CD4-positive, alpha-beta T cell (primary cell): ENCODE results near the gene IL16. TPM values are rescaled to one million over a fixed set of nuclear protein-coding genes. Genes with fewer than 3 reads are reported as not detected.

ENCODE experiments used
- ATAC-seq: fragments of 200-7000 bp; cut with Tn5 transposase; one replicate; pipeline ENCODE4 v1.10.0; 2022; ENCODE audit warnings: mild to moderate bottlenecking; ENCODE audit not compliant: poor library complexity
- CTCF ChIA-PET: fragments of 350-600 bp; sonication (Branson Sonifier 250); formaldehyde crosslinking; loops from one replicate; lab custom pipeline; 2021; ENCODE audit warnings: antibody characterized with exemption, inconsistent platforms; lab: Charles Lee
- POLR2A ChIA-PET: fragments of 350-600 bp; sonication (Branson Sonifier 250); formaldehyde crosslinking; loops from one replicate; lab custom pipeline; 2021; ENCODE audit warnings: antibody characterized with exemption, inconsistent platforms; lab: Charles Lee
- DNase-seq, 14 experiments: peaks; one replicate each; pipeline ENCODE4 v3.0.0-alpha.2; 2013 to 2020; ENCODE audit warnings: mixed read lengths in 2 of 14
- H3K27ac ChIP-seq, 2 donors: one replicate each; pipeline versions ENCODE4 v1.5.1 to v1.7.0; 2013; ENCODE audit warnings: low read length in 2 of 2, low read depth in 1 of 2, mild to moderate bottlenecking in 1 of 2
- H3K27me3 ChIP-seq, 2 experiments: 1 replicate in 1 of 2; 2 replicates in 1 of 2; pipeline versions ENCODE4 v1.6.1 to v1.7.0; 2013; ENCODE audit warnings: low read length in 2 of 2, control low read depth in 1 of 2, mild to moderate bottlenecking in 1 of 2, moderate library complexity in 1 of 2; ENCODE audit not compliant: insufficient read depth in 2 of 2, control insufficient read depth in 1 of 2
- H3K36me3 ChIP-seq: one replicate; pipeline ENCODE4 v1.6.1; 2013; ENCODE audit warnings: low read length, control low read depth; ENCODE audit not compliant: insufficient read depth
- H3K4me1 ChIP-seq: one replicate; pipeline ENCODE4 v1.6.1; 2013; ENCODE audit warnings: low read length, control low read depth; ENCODE audit not compliant: insufficient read depth
- H3K4me3 ChIP-seq: one replicate; pipeline ENCODE4 v1.5.1; 2013; ENCODE audit warnings: mild to moderate bottlenecking, low read length, moderate library complexity
- H3K9me3 ChIP-seq, 2 experiments: 1 replicate in 1 of 2; 2 replicates in 1 of 2; pipeline versions ENCODE4 v1.6.1 to v1.7.0; 2013; ENCODE audit warnings: low read length in 2 of 2, mild to moderate bottlenecking in 2 of 2, control low read depth in 1 of 2, moderate library complexity in 1 of 2; ENCODE audit not compliant: control insufficient read depth in 1 of 2, insufficient read depth in 1 of 2
- H3K27ac Mint-ChIP-seq: one replicate; pipeline ENCODE4 v1.8.0; 2020; ENCODE audit warnings: mixed read lengths
- H3K27me3 Mint-ChIP-seq: one replicate; pipeline ENCODE4 v1.8.0; 2021; ENCODE audit warnings: mixed read lengths
- H3K36me3 Mint-ChIP-seq: one replicate; pipeline ENCODE4 v1.8.0; 2021; ENCODE audit warnings: low read depth, mixed read lengths
- H3K4me1 Mint-ChIP-seq: one replicate; pipeline ENCODE4 v1.8.0; 2021; ENCODE audit warnings: low read depth, mixed read lengths
- H3K4me3 Mint-ChIP-seq: one replicate; pipeline ENCODE4 v1.8.0; 2020; ENCODE audit warnings: mild to moderate bottlenecking, mixed read lengths
- H3K9me3 Mint-ChIP-seq: one replicate; pipeline ENCODE4 v1.8.0; 2020; ENCODE audit warnings: mixed read lengths
- CTCF ChIP-seq: fragments of 200-600 bp; IDR thresholded peaks from one replicate; pipeline ENCODE4 v1.8.0; 2022; ENCODE audit warnings: antibody characterized with exemption, mild to moderate bottlenecking
- intact Hi-C, 2 experiments: fragments of 100-400 bp; cut with DNase I in 1 of 2; cut with micrococcal nuclease in 1 of 2; formaldehyde crosslinking; loops; one replicate each; pipeline versions ENCODE4 v1.15.1 to v1.9.0; 2023 to 2025; cut with DNase I, micrococcal nuclease
- total RNA-seq, 174 experiments: library from RNA in 2 of 174; stranded (reverse) in 2 of 174; gene quantifications; one replicate each; pipeline ENCODE4 v1.2.3 and lab custom pipeline; 2021 to 2026

The IL16 gene
- total RNA-seq, 2 experiments from 2014 or later = 164 to 168 TPM

GRCh38 chr15:81223346-81223971 is 26.8 kb downstream of the IL16 start:
- peaks cover 6% of the 10 kb centered on the region for H3K27me3 Mint-ChIP-seq

GRCh38 chr15:81224232-81224631 is 27.6 kb downstream of the IL16 start:
- H3K9me3 ChIP-seq = no peaks in the 10 kb centered on the region
- H3K36me3 ChIP-seq = no peaks in the 10 kb centered on the region
- ATAC-seq (no peak), DNase-seq (no peak)
- TF ChIP-seq CTCF = no peak
- Mint-ChIP-seq H3K27me3 (peaks cover 6% of the 10 kb centered on the region), H3K4me3 (no peak overlapping the region), H3K9me3 (no peaks in the 10 kb centered on the region), H3K27ac (no peak overlapping the region), H3K36me3 (no peaks in the 10 kb centered on the region), H3K4me1 (no peaks in the 10 kb centered on the region)
- ChIA-PET POLR2A (no interaction called here), CTCF (interaction anchor here (1.0 kb wide), 1 partner anchor 10 kb away, joined by 3 read pairs; no protein-coding TSS in a partner anchor)
- no peak overlapping the region for H3K4me3 ChIP-seq
- peaks cover 0 to 6% of the 10 kb centered on the region in 2 experiments for H3K27me3 ChIP-seq
- no peak overlapping the region for H3K27ac ChIP-seq
- no peaks in the 10 kb centered on the region for H3K4me1 ChIP-seq
- intact Hi-C loops = no loop called here

More at GRCh38 chr15:81223346-81223971, 26.8 kb downstream of the IL16 start:
- H3K9me3 Mint-ChIP-seq = no peaks in the 10 kb centered on the region
- ChIA-PET CTCF (no interaction called here), POLR2A (no interaction called here)
- no peak for TF ChIP-seq CTCF
- no peak for DNase-seq
- H3K4me1 ChIP-seq = no peaks in the 10 kb centered on the region
- peaks cover 0 to 6% of the 10 kb centered on the region in 2 experiments for H3K27me3 ChIP-seq
- H3K4me3 Mint-ChIP-seq = no peak overlapping the region
- H3K4me3 ChIP-seq = no peak overlapping the region
- intact Hi-C loops = no loop called here
- no peak overlapping the region for H3K27ac Mint-ChIP-seq
- H3K36me3 ChIP-seq = no peaks in the 10 kb centered on the region
- H3K4me1 Mint-ChIP-seq = no peaks in the 10 kb centered on the region
- no peaks in the 10 kb centered on the region for H3K9me3 ChIP-seq
- H3K36me3 Mint-ChIP-seq = no peaks in the 10 kb centered on the region
- no peak overlapping the region for H3K27ac ChIP-seq
- no peak for ATAC-seq

- peaks cover 6% of the 10 kb centered on the region for H3K27me3 Mint-ChIP-seq
- DNase-seq (peak in 1 of 14 experiments; percentile 1), ATAC-seq (no peak)
- CTCF ChIA-PET = interaction anchor here (1.0 kb wide), 1 partner anchor 9 kb away, joined by 3 read pairs; no protein-coding TSS in a partner anchor
- H3K27me3 ChIP-seq = peaks cover 0 to 6% of the 10 kb centered on the region in 2 experiments
- no peak overlapping the region for H3K4me3 ChIP-seq
- H3K9me3 ChIP-seq = no peaks in the 10 kb centered on the region
- H3K4me1 ChIP-seq = no peaks in the 10 kb centered on the region
- no peaks in the 10 kb centered on the region for H3K36me3 Mint-ChIP-seq
- H3K4me1 Mint-ChIP-seq = no peaks in the 10 kb centered on the region
- no peak overlapping the region for H3K27ac Mint-ChIP-seq
- no peak overlapping the region for H3K27ac ChIP-seq
- TF ChIP-seq CTCF = no peak
- intact Hi-C loops = no loop called here
- H3K4me3 Mint-ChIP-seq = no peak overlapping the region
- H3K9me3 Mint-ChIP-seq = no peaks in the 10 kb centered on the region
- H3K36me3 ChIP-seq = no peaks in the 10 kb centered on the region
- POLR2A ChIA-PET = no interaction called here
Observed at GRCh38 chr15:81225161-81225671, 28.5 kb downstream of the IL16 start.
